NT2/D1 (cell line): ENCODE results near the gene MACF1.
"Not testable (repeated sequence)": the region's sequence is repeated elsewhere in the genome, so short reads cannot be mapped to it uniquely, and the experiment has no call there.

ENCODE experiments used
- SUZ12 ChIP-seq: IDR thresholded peaks from 2 replicates; pipeline ENCODE4 v1.6.1; 2011; ENCODE audit not compliant: insufficient read length, insufficient read depth; ENCODE audit errors: extremely low read depth
- ZNF274 ChIP-seq: IDR thresholded peaks from 2 replicates; pipeline ENCODE4 v1.6.1; 2011; ENCODE audit warnings: mild to moderate bottlenecking, low read depth, low read length

- TF ChIP-seq SUZ12, ZNF274: not testable (repeated sequence)
Observed at GRCh38 chr1:39517936-39518335, 313.4 kb downstream of the MACF1 start.
